Activated naive CD4-positive, alpha-beta T cell treated with anti-CD3 and anti-CD28 coated beads, Interleukin-2, amount 50 U/mL, for 16 hours (primary cell): ENCODE data around the gene MS4A3.
"Not testable (repeated sequence)": the region's sequence is repeated elsewhere in the genome, so short reads cannot be mapped to it uniquely, and the experiment has no call there.

Experiments
- DNase-seq: peaks from one replicate; pipeline ENCODE4 v3.0.0-alpha.2; 2020

MS4A3 gene

GRCh38 chr11:60095477-60096120 is 39.1 kb downstream of the MS4A3 start:
- no peak for DNase-seq

DNA sequence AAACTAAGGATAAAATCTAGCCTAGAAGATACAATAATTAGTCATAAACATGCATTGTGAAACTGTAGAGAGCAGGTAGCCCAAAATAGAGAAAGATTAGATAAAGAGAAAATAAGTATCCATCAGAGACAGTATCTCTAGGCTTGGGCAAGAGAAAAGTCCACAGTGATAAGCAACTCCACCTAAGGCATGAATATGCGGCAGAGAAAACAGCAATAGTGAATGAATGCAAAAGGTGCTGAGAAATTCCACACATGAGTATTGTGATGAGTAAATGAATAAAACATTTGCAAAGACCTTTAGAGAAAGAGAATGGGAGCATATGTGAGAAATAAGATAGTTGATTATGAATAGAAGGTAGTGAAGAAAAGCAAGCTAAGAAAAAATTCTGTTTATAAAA is 40.7 kb downstream of the MS4A3 start:
- no peak for DNase-seq

- DNase-seq = no peak
These were observed 42.0 kb downstream of the MS4A3 start for GRCh38 chr11:60098508-60098907.

- no peak for DNase-seq
These were observed 44.1 kb downstream of the MS4A3 start for GRCh38 chr11:60100516-60100915.

GRCh38 chr11:60101368-60101767 is 44.9 kb downstream of the MS4A3 start:
- not testable (repeated sequence) for DNase-seq

- not testable (repeated sequence) for DNase-seq
These were observed 48.1 kb downstream of the MS4A3 start for GRCh38 chr11:60104471-60105115.

DNA sequence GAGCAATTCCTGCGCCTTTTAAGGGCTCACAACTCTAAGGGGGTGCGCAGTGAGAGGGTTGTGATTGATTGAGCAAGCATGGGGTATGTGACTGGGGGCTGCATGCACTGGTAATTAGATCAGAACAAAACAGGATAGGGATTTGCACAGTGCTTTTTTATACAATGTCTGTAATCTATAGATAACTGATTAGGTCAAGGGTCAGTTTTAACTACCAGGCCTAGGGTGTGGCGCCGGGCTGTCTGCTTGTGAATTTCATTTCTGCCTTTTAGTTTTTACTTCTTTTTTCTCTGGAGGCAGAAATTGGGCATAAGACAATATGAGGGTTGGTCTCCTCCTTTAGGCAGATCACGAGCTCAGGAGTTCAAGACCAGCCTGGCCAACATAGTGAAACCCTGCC is 52.2 kb downstream of the MS4A3 start:
- DNase-seq = not testable (repeated sequence)

- DNase-seq = no peak
These were observed 55.3 kb downstream of the MS4A3 start for GRCh38 chr11:60111793-60112192.

DNA sequence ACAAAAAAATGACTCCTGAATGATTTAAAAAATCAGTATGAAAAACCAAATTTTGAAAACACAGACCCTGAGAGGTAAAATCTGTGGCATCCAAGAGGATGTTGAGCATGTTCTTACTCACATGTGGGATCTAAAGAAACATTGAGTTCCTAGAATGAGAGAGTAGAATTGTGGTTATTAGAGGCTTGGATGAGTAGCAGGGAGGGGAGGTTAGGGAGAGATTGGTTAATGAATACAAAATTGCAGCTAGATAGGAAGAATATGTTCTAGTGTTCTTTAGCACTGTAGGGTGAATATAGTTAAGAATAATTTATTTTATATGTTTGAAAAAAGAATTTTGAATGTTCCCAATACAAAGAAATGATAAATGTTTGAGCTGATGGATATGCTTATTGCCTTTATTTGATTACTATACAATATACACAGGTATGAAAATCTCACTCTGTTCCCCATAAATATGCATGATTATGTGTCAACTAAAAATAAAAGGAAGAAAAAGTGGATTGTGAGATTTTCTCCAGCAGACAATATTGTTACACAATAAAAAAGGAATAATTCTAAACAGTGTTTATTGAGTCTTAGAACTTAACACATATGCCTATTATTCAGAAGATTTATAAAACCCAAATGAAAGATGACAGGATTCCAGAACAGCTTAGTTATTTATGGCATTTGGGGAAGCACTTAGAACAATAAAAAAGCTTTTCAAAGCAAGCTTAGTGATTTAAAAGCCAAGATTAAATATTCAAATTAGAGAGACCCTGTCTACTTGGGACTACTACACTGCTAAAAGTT is 60.7 kb downstream of the MS4A3 start:
- no peak for DNase-seq

DNA sequence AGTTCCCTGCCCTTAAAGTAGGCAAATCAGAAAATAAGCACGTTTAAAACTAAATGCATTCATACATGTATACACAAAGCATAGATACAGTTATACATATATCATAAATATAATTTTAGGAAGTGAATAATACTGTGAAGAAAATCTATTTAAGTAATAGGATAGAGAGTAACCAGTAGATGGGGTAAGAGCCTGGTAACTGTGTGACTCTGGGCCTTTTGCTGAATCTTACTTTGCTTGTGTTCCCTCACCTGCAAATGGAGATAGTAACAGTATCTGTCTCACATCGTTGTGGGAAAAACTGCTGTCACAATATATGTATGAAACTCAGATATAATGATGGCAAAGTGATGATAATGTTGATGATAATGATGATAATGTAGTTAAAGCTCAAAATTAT is 61.9 kb downstream of the MS4A3 start:
- no peak for DNase-seq

DNA sequence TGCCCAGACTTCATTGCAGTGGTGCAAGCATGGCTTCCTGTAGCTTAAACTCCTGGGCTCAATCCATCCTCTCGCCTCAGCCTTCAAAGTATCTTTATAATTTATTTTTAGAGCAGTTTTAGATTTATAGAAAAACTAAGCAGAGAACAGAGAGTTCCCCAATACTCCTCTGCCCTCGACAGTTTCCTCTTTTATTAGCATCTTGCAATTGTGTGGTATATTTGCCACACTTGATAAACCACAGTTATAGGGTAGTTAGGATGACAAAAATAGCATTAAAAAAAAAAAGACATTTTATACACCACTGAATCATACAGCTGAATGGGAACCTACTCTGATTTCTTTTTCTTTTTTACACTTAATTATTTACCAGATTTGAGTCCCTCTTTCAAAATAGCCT is 63.2 kb downstream of the MS4A3 start:
- no peak for DNase-seq
